IMR-90 (cell line): Measurements from ENCODE around the gene FARS2.

Source experiments
- CTCF ChIP-seq: conservative IDR thresholded peaks from 2 replicates; pipeline ENCODE4 v1.5.1; 2012; ENCODE audit warnings: mild to moderate bottlenecking, low read depth, low read length, improper control_type of control experiment
- FOS ChIP-seq: fragments of 150-350 bp; IDR thresholded peaks from 2 replicates; pipeline ENCODE4 v1.6.1; 2016; ENCODE audit warnings: low read depth, low read length
- POLR2A ChIP-seq: IDR thresholded peaks from 2 replicates; pipeline ENCODE4 v1.6.1; 2012; ENCODE audit warnings: mild to moderate bottlenecking, low read depth, low read length
- RFX5 ChIP-seq: IDR thresholded peaks from 2 replicates; pipeline ENCODE4 v1.8.0; 2012; ENCODE audit warnings: low read depth, mild to moderate bottlenecking, low read length, moderate library complexity

DNA sequence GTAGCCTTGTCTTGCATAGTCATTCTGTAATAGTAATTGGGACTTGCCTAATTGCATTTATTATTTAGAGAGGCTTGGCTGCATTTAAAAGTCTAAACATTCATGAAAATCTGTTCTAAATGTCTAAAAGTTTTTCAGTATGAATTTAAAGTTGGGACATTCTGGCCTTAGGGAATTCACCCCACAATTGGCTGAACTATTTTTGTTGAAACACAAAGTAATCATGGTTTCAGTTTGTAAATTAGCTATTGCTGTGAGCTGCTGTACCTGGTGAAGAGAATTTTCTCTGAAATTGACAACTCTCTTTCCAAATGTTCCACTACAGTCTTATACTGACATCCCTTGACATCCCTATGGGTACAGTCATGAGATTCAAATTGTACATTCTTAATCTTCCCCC lies 253.0 kb downstream of the FARS2 start:
- TF ChIP-seq CTCF (no peak), FOS (no peak), POLR2A (no peak), RFX5 (no peak)
